ENCODE data around the gene SH3RF3.
A peak's percentile ranks its signal among the peaks of the same experiment; 100 is the strongest.
"Not testable (repeated sequence)": the region's sequence is repeated elsewhere in the genome, so short reads cannot be mapped to it uniquely, and the experiment has no call there.

SH3RF3 gene

DNA sequence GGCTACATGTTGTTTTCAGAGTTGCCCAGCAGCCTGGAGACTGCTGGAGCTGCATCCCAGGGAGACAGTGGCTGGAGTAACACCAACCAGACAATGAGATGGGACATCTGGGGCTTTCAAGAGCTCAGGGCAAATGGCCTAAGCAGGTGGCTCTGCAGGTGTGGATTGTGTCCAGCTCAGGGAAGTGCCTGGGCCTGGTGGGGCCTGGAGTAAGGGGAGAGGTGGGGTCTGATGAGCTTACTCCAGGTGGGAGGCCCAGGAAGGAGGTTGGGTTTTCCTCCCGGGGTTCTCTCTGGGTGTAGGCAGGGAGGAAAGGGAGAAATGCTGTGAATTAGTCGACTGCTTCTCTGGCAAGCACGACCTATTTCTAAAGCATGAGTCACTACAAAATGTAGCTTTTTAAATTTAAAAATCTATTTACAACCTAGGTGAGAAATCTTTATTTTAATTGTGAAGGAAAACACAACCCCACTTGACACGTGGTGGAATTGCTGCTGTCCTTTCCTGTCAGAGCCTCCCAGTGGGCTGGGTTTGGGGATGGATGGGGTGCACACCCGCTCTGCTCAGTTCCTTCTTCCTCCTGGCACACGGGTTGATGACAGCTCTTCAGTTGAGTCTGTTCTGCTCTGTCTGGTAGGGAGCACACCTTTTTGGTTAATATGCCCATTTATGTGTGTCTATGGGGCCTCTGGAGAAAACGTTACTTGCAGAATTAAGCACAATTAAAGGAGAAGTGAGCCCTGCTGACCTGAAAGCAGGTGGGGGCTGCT lies 81.6 kb downstream of the SH3RF3 start:
- peak in 1 of 10 donors; percentile 85 for DNase-seq

DNA sequence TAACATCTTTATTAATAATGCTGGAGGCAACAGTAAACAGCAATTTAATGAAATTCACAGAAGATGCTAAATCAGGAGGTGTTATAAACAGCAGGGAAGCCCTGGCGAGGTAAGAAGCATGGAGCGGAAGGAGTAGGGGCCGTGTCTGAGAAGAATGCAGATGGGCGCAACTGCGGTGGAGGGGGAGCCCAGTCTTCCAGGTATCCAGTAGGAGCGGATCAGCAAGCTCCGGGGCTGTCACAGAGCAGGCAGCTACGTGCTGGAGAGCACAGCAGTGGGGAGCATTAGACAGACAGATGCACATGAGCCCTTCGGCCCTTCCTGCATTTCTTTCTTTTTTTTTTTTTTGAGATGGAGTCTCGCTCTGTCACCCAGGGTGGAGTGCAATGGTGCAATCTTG lies 82.3 kb downstream of the SH3RF3 start:
- peak in 1 of 10 donors; percentile 78 for DNase-seq
- intact Hi-C loops (cut with DNase I): no loop called here

More for the DNA sequence above, 81.6 kb downstream of the SH3RF3 start:
- intact Hi-C loops (cut with DNase I): no loop called here

- intact Hi-C loops (cut with DNase I): no loop called here
- peak in 1 of 10 donors; percentile 16 for DNase-seq
These were observed 84.0 kb downstream of the SH3RF3 start for GRCh38 chr2:109212836-109213563.

DNA sequence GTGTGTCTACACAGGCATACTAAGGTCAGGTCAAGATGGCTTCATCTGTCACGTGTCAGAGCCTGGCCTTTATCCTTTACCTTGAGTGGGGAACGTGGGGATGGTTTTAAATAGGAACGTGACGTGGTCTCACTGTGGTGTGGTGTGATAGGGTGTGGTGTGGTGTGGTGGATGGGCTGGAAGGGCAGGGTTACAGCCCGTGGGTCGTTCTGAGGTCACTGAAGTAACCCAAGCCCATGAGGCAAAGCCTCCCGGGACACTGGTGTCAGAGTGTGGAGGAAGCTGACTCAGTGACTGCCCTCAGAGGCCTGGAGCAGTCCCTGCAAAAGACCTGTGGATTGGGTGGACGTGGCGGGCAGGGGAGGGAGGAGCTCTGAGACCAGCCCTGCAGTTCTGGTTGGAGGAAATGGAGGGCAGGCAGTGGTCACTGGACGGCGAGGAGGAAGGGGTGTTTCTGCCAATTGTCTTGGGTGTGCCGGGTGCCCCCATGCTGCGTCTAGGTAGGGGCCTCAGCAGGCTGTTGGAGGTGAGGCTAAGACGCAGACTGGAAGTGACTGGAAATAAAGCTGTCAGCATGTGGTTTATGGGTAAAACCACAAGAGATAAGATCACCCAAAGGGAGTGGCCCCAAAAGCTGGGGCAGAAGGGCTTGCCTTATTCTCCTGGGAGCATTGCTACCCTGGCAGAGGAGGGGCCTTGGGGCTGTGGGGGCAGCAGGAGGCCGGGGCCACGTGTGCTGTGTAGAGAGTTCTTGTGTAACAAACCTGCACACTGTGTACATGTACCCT lies 84.8 kb downstream of the SH3RF3 start:
- intact Hi-C loops (cut with DNase I): no loop called here
- peak in 1 of 10 donors; percentile 65 for DNase-seq

DNA sequence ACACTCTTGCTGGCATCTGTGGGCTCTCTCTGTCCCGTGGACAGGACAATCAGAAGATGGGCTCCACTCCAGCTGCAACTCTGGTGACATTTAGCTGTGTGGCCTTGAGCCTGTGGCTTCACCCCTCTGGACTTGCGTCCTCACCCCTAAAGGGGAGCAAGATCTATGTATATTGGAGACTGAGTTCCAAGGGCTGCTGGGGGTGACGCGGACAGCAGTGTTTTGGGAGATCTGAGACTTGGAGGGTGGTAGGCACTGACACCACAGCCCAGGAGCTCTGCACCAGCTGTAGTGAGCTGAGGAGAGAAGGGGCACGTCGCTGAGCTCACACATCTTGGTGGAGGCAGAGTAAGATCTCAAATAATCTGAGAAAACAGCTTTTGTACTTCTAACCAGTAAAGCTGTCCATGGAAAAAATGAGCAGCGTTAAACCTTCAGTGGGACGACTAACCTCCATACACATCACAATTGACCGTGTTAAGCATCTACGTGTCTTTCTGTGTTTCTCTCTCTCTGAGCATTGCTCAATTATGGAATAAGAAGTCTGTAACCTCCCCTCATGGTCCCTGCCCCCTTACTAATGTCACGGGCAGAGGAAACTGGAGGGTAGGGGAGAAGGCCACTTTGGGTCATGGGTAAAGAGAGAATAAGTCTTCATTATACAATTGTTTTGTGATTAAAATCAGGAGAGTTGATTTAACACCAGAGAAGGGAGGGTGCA lies 85.8 kb downstream of the SH3RF3 start:
- no peak for DNase-seq
- intact Hi-C loops (cut with DNase I): no loop called here

DNA sequence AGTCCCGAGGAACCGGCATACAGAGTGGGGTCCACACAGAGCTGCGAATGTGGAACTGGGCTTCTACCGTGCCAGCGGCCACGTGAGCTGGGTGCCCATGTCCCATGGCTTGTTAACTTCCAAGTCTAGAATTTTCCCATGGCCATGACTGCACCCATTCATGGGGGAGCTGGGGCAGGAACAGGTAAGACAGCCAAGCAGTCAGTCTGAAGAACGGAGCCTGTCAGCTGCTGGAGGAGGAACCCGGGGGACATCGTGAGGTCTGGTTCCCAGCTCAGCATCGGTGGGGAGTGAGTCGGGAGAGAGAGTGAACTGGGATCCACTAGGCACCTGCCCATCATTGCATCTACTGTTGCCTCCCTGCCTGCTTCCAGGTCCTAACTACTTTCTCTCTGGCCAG lies 86.9 kb downstream of the SH3RF3 start:
- no peak for DNase-seq
- intact Hi-C loops (cut with DNase I): no loop called here

DNA sequence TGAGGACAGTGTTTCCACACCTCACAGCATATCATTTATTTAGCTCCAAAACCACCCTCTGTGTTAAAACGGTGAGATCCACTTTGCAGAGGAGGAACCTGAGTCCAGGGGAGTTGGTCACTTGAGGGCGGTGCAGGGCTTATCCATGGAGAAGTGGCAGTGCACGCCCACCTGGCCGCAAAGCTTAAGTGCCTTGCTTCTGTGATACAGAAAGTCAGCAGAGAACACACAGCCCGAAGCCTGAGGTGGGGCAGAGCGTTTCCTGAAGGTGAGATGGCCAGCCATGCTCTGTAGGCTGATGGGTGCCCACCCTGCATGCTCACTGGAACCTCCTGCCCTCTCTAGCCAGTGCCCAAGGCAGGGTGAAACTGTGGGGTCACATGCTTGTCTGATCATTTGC lies 87.3 kb downstream of the SH3RF3 start:
- intact Hi-C loops (cut with DNase I): no loop called here
- no peak for DNase-seq

GRCh38 chr2:109217362-109218086 lies 88.5 kb downstream of the SH3RF3 start:
- intact Hi-C loops (cut with DNase I): no loop called here
- DNase-seq: peak in 1 of 10 donors; percentile 71

- DNase-seq: peak in 1 of 10 donors; percentile 67
- intact Hi-C loops (cut with DNase I): no loop called here
These were observed 89.2 kb downstream of the SH3RF3 start for GRCh38 chr2:109218087-109218791.

- intact Hi-C loops (cut with DNase I): no loop called here
- DNase-seq: peak in 1 of 10 donors; percentile 16
These were observed 89.8 kb downstream of the SH3RF3 start for GRCh38 chr2:109218792-109219126.

- DNase-seq: no peak
- intact Hi-C loops (cut with DNase I): no loop called here
These were observed 91.9 kb downstream of the SH3RF3 start for GRCh38 chr2:109220860-109221259.

DNA sequence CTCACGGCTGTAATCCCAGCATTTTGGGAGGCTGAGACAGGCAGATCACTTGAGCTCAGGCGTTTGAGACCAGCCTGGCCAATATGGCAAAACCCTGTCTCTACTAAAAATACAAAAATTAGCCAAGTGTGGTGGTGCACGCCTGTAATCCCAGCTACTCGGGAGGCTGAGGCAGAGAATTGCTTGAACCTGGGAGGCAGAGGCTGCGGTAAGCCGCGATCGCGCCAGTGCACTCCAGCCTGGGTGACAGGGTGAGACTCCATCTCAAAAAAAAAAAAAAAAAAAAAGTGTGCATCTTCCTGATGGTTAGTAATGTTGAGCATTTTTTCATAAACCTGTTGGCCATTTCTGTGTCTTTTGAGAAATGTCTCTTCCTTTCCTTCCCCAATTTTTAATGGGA lies 92.3 kb downstream of the SH3RF3 start:
- peak in 1 of 10 donors; percentile 40 for DNase-seq
- intact Hi-C loops (cut with DNase I): not testable (repeated sequence)

GRCh38 chr2:109222422-109222821 lies 93.4 kb downstream of the SH3RF3 start:
- peak in 1 of 10 donors; percentile 58 for DNase-seq
- intact Hi-C loops (cut with DNase I): no loop called here

DNA sequence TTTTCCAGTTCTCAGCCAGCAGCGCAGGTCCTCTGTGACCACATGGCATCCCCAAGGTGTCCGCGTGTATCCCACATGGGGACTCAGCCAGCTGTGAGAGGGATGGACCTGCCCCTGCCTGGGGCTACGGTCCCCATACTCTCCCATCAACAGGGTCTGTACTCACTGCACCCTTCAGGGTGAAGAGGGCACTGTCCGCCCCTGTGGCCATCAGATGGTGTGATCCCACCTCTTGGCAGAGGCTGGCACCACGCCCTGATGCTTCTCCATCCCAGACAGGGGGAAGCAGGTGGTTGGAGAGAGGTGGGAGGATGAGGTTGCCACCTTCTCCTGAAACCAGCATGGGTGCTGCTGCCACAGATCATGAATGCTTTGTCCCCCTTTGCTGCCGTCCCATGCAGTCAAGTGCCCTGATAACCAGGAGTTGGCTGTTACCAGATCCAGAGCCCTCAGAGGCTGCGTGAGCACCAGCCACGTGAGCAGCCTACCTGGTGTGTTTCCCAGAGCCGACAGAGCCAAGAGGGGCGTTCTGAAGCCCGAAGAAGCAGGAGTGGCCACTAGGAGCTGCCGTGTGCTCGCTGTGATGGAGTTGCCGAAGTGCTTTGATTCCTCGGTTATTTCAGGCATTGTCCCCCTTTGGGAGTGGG lies 93.9 kb downstream of the SH3RF3 start:
- DNase-seq: peak in 1 of 10 donors; percentile 79
- intact Hi-C loops (cut with DNase I): no loop called here

DNA sequence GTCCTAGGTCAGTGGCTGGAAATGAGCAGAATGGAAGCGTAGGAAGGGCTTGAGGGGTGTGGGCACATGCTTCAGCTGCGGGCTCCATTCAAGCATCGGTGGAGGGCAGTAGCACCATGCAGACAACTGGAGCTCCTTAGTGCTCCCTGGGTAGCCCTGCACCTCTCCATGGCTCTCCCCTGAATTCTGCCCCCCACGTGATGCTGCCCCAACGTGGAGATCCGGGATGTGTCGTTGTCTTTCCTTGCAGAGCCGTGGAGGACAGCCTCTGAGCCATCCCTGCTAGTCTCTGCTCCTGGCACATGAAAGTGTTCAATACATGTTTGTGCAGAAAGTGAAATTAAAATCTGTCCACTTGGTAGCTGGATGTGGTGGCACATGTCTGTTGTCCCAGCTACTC lies 94.5 kb downstream of the SH3RF3 start:
- peak in 1 of 10 donors; percentile 75 for DNase-seq
- intact Hi-C loops (cut with DNase I): no loop called here

DNA sequence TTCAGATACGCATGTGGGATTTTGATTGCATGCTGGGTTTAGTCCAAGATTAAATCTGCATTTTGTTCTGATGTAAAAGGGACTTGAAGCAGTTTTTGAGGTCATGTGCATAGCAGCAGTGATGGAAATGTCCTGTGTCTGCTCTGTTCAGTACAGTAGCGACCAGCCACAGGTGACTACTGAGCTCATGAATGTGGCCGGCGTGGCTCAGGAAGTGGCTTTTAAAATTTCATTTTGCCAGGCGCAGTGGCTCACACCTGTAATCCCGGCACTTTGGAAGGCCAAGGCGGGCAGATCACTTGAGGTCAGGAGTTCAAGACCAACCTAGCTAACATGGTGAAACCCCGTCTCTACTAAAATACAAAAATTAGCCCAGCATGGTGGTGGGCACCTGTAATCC lies 95.3 kb downstream of the SH3RF3 start:
- intact Hi-C loops (cut with DNase I): not testable (repeated sequence)

DNA sequence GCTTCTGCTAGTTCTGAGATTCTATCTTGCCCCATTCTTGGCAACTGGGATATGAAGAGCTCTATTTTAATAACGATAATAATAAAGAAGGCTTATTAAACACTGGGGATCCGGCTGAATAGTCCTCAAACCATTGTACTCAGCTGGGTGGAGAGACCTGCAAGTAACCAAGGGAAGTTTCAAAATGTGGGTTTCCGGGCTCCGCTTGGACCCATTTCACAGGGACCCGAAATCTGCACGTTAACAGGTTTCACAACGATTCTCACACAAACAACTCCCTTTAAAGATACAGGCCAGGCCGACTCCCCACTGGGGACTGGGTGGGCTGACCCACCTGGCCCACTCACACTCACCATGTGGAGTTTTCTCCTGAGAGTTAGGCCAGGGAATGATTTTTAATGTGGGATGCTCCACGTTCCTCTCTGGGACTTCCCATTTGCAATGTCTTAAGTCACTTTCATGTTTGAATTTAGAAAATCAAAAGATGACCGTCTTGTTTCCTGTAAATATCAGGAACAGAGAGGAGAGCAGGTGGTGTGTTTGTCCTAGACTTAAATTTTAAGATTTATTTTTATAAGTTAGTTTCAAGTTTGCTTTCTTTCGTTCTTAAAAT lies 96.3 kb downstream of the SH3RF3 start:
- intact Hi-C loops (cut with DNase I): no loop called here
- peak in 1 of 10 donors; percentile 10 for DNase-seq

More for the DNA sequence above, 95.3 kb downstream of the SH3RF3 start:
- peak in 1 of 10 donors; percentile 52 for DNase-seq

GRCh38 chr2:109226128-109226527 lies 97.1 kb downstream of the SH3RF3 start:
- peak in 1 of 10 donors; percentile 67 for DNase-seq
- intact Hi-C loops (cut with DNase I): no loop called here
